ENCODE data around the gene ADAMTSL1.
"Not testable (repeated sequence)": the region's sequence is repeated elsewhere in the genome, so short reads cannot be mapped to it uniquely, and the experiment has no call there.

Gene ADAMTSL1

DNA sequence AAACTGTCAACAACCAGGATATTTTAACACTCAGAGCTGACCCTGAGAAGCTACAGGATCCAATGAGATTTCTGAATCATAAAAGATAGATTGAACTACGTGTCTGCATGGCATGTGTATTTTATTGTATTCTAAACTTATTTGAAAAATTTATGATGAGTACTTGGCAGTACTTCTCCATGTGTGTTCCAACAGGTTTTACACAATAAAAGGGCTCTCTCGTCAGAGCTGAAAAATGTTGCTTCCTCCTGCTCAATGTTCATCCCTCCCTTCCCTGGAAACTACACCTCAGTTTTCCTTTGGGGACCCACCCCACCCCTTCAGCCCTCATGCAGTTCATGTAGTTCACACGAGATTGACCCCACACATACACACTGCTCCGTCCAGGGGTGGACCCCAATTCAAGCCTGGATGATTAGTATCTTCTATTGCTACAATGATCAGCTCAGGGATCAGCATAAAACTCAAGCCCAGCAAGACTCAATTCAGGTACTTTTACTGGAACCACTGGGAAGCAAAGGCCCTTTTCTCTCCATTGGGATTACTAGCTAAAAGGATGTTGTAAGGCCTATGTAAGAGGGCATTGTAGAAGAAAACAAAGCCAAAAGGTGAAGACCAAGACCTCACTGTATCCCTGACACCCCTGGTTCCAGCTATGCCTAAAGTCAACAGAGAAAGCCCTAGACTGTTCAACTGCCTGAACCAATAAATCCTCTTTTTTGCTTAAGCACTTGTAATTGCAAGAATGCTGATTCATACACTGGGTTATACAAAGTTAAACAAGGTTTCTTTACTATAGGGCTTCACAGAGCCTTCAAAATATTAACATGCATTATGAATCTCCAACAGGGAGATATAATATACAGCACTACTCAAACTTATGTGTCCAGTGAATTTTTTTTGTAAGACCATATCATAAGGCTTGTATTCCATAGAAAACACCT is 446.5 kb downstream of the ADAMTSL1 start:
- in situ Hi-C loops (cut with MboI; ENCODE audit: low sequenced_read_pairs) = no loop called here

DNA sequence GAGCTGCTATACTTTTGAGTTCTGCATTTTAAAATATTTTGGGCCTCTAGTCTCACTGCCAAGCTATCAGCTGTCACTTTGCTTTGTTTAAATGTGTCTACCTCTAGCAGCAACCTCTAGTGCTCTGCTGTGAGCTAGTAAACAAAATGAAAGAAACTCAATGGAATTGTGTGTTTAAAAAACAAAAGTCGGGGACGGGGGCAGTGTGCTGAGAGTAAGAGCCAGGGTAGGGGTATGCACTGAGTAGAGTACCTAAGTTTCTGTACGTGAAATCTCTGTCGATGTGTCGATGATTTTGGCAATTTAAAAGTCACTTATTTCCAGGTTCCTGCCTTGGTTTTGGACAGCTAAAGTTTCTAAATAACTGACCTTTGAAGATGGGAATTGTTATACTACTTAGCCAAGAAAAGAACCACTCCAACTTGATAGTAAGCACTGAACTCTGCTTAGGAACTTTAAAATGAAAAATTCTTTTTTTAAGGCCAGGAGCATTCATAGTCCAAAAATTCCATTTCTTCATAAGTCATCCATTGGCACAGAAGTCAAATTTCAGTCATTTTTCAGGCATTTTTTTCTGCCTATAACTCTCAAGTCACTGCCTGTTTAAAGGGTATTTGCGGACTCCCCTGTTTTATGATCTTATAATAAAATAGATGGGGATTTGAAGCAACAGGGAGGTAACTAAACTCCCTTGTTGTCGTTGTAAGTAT is 447.6 kb downstream of the ADAMTSL1 start:
- in situ Hi-C loops (cut with MboI; ENCODE audit: low sequenced_read_pairs) = no loop called here

DNA sequence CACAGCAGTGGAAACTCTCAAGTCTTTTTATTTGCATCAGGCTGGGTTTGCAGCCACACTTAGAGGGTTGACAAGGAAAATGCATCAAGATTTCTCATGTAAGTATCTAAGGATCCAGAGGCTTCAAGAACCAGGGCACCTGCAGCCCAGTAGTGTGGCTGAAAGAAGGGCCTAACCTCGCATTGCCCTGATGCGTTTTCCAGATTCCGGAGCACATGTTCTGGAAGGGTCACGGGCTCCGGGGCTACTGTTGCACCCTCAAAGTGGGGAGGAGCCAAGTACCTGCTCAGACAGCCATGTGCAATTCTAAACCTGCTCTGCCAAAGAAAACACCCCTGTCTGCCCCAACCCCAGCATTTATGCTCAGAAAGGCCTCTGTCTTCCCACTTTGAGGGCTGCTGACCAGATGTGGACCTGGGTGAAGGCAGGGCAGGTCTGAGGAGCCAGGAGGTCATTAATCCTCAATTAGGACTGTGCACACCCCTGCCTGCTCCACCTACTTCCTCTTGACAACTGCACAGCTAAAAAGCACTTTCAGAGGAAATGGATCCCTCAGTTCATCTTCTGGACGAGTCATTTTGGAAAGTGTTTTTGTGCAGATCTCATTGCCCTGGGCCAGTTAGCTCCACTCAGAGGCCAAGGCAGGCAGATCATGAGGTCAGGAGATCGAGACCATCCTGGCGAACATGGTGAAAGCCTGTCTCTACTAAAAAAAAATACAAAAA is 448.4 kb downstream of the ADAMTSL1 start:
- in situ Hi-C loops (cut with MboI; ENCODE audit: low sequenced_read_pairs) = no loop called here

DNA sequence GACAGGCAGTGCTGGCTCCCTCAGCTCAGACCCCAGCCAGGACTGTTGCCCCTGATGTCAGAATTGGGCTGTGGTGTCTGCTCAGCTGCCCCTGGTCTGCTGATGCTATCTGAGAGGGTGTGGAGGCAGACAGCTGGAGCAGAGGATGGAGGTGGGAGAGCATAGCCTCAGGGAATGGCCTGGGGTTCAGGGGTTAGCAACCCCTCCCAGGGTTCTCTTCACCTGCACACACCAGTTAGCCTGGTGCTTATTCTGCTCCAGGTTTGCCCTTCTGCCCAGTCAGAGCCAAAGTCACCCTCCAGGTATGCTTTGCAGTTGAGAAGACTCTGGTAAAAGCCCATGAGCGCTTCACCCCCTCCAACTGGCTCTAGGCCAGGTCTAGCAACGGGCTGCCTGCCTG is 449.2 kb downstream of the ADAMTSL1 start:
- in situ Hi-C loops (cut with MboI; ENCODE audit: low sequenced_read_pairs) = no loop called here

DNA sequence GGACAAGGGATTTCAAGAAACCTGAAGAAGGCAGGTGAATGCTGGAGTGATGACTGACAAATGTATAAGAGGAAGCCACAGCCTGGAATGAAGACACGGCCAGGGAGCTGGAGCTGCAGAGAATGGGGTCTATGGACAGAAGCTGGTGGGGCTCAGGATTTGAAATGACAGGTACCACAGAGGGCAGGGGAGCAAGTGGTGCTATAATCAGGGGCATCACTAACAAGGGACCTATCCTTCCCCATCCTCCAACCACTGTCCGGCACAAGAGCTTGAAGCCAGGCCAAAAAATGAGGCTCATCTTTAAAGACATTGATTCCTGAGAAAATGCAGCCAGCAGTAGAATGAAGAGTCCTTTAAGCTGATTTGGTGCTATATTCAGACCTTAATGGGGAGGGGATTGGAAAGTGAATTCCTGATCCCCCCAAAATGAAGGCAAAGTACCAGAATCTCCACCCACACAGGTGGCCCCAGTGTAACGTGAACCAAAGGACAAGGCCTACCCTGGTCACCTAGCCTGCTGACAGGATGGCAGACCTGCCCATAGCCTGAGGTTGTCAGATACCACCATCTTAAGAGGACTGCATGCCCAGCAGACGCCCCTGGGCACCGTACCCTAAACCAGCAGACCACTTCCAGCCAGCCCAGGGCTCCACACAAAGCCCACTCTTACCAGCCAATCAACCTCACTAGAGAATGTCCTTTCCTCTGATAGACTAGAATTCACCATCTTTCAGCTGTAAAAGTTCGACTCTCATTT is 449.9 kb downstream of the ADAMTSL1 start:
- in situ Hi-C loops (cut with MboI; ENCODE audit: low sequenced_read_pairs) = no loop called here

DNA sequence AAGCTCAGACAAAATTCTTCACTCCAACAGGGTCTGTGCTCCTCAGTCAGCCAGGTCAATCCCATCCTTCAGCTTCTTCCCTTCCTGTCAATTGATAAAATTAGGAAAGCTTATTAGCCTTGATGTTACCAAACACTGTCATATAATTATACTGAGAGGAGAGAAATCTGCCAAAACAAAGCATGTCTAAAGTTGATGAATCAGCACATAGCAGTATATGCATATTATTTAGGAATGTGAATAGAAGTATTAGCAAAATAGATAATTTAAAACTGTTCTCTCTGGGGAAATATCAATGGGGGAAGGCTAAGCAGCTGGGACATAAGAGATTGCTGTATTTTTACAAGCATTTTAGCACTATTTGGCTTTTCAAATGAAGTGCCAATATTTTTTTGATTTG is 451.9 kb downstream of the ADAMTSL1 start:
- in situ Hi-C loops (cut with MboI; ENCODE audit: low sequenced_read_pairs) = no loop called here

DNA sequence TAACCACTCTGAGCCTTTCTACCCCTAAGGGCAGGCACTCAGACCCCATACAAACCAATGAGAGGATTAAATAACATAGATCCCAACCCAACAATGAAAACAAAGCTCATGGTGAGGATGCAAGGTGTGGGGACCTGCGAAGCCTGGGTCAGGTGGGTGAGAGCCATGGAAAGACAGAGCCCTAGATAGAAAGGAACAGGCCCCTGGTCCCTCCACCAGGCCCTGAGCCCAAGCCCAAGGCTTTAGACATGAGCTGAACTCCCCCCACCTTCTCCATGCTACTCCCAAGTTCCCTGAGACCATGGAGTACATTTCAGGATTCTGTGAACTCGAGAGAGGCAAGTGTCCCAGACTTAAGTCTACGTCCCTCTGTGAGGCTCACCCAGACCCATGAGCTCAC is 452.6 kb downstream of the ADAMTSL1 start:
- in situ Hi-C loops (cut with MboI; ENCODE audit: low sequenced_read_pairs) = no loop called here

DNA sequence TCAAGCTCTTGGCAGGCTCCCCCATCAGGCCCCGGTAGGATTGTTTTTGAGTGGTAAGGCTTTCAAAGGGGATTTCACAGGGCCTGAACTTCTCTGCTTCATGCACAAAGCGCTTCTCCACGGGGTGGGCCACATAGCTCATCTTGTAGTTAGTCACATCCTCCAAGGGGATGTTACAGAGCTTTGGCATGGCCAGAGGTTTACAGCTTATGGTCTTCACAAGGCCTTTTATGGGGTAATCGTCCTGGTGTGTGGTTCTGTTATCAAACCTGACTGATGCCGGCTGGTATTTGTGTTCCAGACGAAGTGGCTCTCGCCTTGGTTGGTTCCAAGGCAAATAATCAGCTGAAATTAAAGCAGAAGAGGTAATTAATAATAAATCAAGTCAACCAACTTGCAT is 454.8 kb downstream of the ADAMTSL1 start:
- in situ Hi-C loops (cut with MboI; ENCODE audit: low sequenced_read_pairs) = no loop called here

DNA sequence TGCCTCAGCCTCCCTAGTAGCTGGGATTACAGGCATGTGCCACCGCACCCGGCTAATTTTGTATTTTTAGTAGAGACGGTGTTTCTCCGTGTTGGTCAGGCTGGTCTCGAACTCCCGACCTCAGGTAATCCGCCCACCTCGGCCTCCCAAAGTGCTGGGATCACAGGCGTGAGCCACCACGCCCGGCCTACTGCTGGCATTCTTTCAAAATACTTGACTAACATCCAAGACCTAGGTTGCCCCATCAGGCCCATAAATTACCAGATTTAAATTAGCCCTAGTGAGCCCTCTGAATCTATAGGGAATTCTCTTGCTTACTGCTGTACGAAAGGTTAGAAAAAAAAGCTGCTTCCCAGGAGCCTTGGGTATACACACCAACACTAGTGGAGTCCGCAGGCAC is 456.7 kb downstream of the ADAMTSL1 start:
- in situ Hi-C loops (cut with MboI; ENCODE audit: low sequenced_read_pairs) = not testable (repeated sequence)

DNA sequence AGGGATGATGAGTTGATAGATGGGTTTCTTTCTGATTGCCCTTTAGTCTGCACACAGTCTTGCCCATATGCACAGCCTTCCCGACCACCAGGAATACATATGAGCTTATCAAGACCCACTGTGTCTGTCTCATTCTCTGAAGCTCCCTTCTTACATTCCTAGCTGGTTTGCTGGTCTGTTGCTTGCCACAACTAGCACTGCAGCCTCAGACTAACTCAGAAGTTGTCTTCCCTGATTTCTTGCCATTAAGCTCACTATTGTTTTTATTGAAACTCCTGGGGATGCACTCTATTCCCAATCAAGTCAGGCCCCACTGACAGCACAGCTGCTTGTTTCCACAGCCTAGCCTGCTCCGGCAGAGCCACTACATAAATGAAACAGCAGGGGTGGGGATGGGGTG is 461.6 kb downstream of the ADAMTSL1 start:
- in situ Hi-C loops (cut with MboI; ENCODE audit: low sequenced_read_pairs) = no loop called here

DNA sequence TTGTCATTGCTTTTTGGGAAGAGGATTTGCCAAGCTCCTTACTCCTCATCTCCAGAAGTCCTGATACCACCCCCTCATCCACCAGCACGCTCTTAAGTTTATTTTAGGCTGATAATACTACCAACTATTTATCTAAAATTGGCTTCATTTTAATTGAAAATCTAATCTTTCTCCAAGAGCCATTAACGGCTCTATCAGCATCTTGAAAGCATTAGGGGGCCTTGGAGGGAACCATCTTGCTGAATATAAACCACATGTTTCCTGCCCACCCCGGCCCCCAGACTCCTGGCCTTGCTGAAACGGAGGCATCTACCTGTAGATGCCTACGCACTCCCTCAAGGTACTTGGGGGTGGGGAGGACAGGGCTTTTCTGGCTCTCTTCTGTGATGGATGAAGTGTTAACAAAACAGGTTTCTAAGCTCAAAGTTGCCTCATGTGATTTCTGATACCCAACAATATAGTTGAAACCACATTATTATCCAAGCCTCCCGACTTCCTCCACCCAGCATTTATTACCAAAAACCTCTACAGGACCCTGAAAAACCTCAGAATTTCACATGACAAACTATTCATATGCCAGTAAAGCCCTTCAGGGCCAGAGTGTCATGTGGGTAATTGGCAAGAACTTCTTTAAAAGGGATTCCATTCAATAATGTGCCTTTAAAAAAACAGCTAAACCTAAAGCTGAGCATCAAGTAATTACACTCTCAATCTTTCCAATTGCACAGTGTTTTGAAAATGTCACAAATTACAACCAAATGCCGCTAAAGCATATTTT is 462.3 kb downstream of the ADAMTSL1 start:
- in situ Hi-C loops (cut with MboI; ENCODE audit: low sequenced_read_pairs) = no loop called here

DNA sequence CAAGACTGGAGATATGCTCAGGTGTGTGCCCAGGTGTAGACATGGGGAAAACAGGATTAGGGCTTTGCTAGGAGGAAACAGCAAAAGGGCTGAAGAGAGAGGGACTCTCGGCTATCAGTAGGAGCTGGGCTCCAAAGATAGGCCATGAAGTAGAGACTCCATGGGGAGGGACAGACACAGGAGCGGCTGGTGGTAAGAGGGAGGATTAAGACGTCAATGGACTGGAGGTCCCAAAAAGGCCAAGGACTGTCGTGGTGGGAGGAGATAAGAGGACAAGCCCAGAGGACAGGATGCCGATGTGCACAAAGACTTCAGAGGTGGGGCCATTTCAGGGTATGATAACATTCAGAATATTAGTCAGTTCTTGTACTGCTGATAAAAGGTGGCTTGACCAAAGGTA is 466.0 kb downstream of the ADAMTSL1 start:
- in situ Hi-C loops (cut with MboI; ENCODE audit: low sequenced_read_pairs) = no loop called here

DNA sequence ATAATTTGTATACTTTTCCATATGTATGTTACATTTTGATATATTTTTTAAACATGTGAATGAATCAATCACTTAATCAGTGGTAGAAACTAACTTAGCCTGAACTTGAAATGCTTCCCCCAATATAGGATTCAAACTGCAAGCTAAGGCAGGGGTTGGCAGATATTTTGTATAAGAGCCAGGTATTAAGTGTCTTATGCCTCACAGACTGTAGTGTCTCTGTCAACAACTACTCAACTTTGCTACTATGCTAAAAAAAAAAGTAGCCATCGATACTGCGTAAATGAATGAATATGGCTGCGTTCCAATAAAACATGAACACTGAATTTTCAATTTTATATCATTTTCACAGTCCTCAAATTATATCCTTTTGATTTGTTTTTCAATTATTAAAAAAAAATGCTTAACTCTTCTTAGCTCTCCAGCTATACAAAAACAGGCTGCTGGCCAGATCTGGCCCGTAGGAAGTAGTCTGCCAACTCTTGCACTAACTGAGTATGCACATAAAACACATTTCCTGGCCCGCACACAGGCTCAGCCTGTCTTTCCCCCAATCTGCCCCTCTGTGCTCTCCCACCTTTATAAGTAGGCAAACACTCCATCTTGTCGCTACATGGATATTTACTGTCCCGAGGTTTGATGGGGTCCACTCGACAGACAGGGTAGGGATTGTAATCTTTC is 467.2 kb downstream of the ADAMTSL1 start:
- in situ Hi-C loops (cut with MboI; ENCODE audit: low sequenced_read_pairs) = no loop called here

DNA sequence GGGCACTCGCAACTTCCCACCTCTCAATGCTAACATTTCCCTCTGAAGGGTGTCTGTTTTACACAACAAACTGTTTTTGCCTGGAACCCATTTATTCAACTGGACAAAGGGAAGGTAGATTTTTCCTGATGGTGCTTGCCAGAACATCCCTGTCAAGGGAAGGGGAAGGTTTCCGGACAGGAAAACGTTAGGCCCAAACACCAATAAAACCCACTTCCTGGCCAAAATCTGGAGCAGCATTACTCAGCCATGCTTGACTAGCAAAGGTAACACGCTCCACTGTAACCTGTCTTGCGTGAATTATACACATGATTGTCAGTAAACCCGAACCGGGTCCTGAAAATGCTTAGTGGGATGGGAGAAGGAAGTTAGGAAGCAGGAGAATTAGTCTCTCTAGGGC is 468.8 kb downstream of the ADAMTSL1 start:
- in situ Hi-C loops (cut with MboI; ENCODE audit: low sequenced_read_pairs) = no loop called here

DNA sequence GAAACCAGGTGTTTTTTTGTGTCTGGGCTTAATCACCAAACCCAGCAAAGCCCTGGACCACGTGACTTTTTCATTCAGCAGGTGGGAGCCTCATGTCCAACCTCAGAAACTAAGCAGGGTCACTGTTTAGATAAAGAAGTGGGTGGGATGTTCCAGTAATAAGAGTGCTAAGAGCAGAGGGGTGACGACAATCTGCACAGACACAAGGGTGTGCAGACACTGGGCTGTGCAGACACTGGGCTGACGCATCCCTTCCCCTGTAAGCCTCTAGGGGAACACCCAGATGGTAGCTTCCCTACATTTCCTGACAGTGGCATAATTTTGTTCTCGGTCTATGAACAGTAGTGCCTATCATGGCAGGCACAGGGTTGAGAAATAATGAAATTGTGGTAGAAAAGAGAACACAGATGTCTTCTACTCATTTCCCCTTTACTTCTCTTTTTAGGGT is 474.0 kb downstream of the ADAMTSL1 start:
- in situ Hi-C loops (cut with MboI; ENCODE audit: low sequenced_read_pairs) = no loop called here

DNA sequence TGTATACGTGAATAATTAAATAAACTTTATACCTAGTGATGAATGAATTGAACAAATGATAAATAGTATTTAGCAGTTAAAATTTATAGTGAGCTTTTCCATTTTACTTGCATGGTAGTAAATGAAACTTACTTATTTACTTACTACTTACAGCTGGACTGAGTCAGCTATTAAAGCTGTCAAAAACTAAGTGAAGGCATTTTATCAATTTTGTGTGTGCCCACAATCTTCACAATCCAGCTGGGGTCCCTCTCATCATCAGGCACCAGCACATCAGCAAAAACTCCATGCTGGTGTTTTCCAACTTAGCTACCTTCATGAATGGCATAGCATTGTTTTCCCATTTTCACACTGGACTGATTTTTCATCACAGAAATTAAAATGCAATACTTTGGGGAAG is 478.0 kb downstream of the ADAMTSL1 start:
- in situ Hi-C loops (cut with MboI; ENCODE audit: low sequenced_read_pairs) = no loop called here

DNA sequence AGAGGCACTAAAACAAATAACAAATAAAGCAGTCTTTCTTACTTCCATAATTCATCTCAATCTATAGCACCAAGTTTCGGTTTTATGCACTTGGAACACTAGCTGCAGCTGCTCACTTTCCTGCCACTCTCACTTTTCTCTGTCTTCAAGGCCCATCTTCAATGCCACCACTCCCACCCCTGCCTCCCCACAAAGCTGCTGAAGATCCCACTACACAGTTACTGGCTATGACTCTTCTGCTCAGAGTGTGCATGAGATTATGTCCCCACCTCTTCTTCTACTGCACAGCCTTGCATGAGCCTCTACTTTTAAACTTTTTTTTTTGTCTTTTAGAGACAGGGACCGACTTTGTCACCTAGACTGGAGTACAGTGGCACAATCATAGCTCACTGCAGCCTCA is 481.7 kb downstream of the ADAMTSL1 start:
- in situ Hi-C loops (cut with MboI; ENCODE audit: low sequenced_read_pairs) = no loop called here
